ENCODE measurements around the gene ABCA1.

DNA sequence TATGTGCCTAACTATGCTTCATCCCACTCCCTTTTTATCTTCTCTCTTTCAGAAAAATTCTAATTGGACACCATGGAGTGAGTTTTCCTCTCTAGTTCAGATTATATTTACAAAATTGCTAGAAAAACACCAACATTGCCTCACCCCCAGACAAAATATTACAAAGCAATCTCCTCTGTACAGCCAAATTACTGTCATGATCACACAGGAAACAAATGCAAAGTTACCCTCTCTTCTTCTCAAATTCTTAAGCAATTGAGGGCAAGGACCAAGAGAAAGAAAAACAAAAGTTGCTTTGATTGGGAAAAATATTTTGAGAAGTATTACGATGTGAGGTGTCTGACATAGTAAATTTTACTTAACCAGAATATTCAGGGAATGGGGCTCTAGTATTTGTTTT, 30.8 kb upstream of the ABCA1 start:
- TF ChIP-seq, protein P1, sequence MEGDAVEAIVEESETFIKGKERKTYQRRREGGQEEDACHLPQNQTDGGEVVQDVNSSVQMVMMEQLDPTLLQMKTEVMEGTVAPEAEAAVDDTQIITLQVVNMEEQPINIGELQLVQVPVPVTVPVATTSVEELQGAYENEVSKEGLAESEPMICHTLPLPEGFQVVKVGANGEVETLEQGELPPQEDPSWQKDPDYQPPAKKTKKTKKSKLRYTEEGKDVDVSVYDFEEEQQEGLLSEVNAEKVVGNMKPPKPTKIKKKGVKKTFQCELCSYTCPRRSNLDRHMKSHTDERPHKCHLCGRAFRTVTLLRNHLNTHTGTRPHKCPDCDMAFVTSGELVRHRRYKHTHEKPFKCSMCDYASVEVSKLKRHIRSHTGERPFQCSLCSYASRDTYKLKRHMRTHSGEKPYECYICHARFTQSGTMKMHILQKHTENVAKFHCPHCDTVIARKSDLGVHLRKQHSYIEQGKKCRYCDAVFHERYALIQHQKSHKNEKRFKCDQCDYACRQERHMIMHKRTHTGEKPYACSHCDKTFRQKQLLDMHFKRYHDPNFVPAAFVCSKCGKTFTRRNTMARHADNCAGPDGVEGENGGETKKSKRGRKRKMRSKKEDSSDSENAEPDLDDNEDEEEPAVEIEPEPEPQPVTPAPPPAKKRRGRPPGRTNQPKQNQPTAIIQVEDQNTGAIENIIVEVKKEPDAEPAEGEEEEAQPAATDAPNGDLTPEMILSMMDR (conservative IDR thresholded peaks at IDR 0.05; ENCODE audit: low read depth, low read length): no peak
- TF ChIP-seq FOS (IDR thresholded peaks at IDR 0.05; ENCODE audit: low read depth, low read length) (no peak), RAD21 (IDR thresholded peaks at IDR 0.05; ENCODE audit: low read length) (no peak)
- TF ChIP-seq, protein P2, sequence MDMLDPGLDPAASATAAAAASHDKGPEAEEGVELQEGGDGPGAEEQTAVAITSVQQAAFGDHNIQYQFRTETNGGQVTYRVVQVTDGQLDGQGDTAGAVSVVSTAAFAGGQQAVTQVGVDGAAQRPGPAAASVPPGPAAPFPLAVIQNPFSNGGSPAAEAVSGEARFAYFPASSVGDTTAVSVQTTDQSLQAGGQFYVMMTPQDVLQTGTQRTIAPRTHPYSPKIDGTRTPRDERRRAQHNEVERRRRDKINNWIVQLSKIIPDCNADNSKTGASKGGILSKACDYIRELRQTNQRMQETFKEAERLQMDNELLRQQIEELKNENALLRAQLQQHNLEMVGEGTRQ (IDR thresholded peaks at IDR 0.05; ENCODE audit: low read depth, low read length): no peak
